HCT116 (cell line): ENCODE results near the gene CD247. TPM values are rescaled to one million over a fixed set of nuclear protein-coding genes. Genes with fewer than 3 reads are reported as not detected.

Experiments
- ATAC-seq: fragments of 200-7000 bp; cut with Tn5 transposase; 2 replicates; pipeline ENCODE4 v1.9.1; 2020; ENCODE audit warnings: mild to moderate bottlenecking, moderate library complexity
- BruUV-seq: library from RNA; stranded (reverse); fragments of 400-500 nt; replicated peaks from 2 replicates; lab custom pipeline; 2021; lab: Mats Ljungman, UMichigan
- CTCF ChIA-PET: fragments of 300-600 bp; sonication (Branson Sonifier 250); formaldehyde crosslinking; loops from one replicate; lab custom pipeline; 2021; ENCODE audit warnings: antibody characterized with exemption; lab: Charles Lee
- POLR2A ChIA-PET: fragments of 300-600, 350-600 bp; sonication (Branson Sonifier 250); formaldehyde crosslinking; loops from one replicate; lab custom pipeline; 2021; ENCODE audit warnings: antibody characterized with exemption; lab: Charles Lee
- RAD21 ChIA-PET, 2 experiments: fragments of 300-600 bp; sonication (Branson Sonifier 250); formaldehyde crosslinking; loops; one replicate each; lab custom pipeline; 2023; ENCODE audit warnings: low total read pairs in 2 of 2; ENCODE audit not compliant: uncharacterized antibody in 2 of 2, unreplicated experiment in 2 of 2, low non-redundant PET in 1 of 2; lab: Charles Lee
- DNase-seq: peaks from one replicate; pipeline ENCODE4 v3.0.0-alpha.2; 2010; ENCODE audit warnings: low read depth, low spot score
- H2AFZ ChIP-seq: fragments of 200-600 bp; shearing (Covaris generic), sonication (generic); 2 replicates; pipeline ENCODE4 v1.6.1; 2017; ENCODE audit warnings: low read depth, mixed run types, mixed read lengths, antibody characterized with exemption, low read length; ENCODE audit not compliant: poor library complexity, severe bottlenecking
- H3K27ac ChIP-seq: 2 replicates; pipeline ENCODE4 v1.5.1; 2012; ENCODE audit warnings: low read depth, low read length
- H3K27me3 ChIP-seq: fragments of 200-600 bp; sonication (generic); 2 replicates; pipeline ENCODE4 v1.6.1; 2016; ENCODE audit warnings: mixed run types, low read length, mixed read lengths; ENCODE audit not compliant: insufficient read depth
- H3K36me3 ChIP-seq, 2 experiments: fragments of 200-500 bp in 1 of 2; fragments of 200-600 bp in 1 of 2; sonication (Bioruptor generic) in 1 of 2; sonication (generic) in 1 of 2; 2 replicates each; pipeline versions ENCODE4 v1.5.1 to v1.6.1; 2014 to 2016; ENCODE audit warnings: low read length in 2 of 2, inconsistent platforms in 1 of 2, mixed read lengths in 1 of 2, mixed run types in 1 of 2; ENCODE audit not compliant: insufficient read depth in 2 of 2, control insufficient read depth in 1 of 2
- H3K4me1 ChIP-seq, 2 experiments: fragments of 200-600 bp in 1 of 2; sonication (generic) in 1 of 2; 2 replicates each; pipeline versions ENCODE4 v1.5.1 to v1.6.1; 2012 to 2017; ENCODE audit warnings: low read length in 2 of 2, inconsistent platforms in 1 of 2, mild to moderate bottlenecking in 1 of 2, mixed read lengths in 1 of 2, mixed run types in 1 of 2, moderate library complexity in 1 of 2; ENCODE audit not compliant: insufficient read depth in 2 of 2, control insufficient read depth in 1 of 2
- H3K4me2 ChIP-seq: fragments of 200-600 bp; sonication (generic); 2 replicates; pipeline ENCODE4 v1.6.1; 2017; ENCODE audit warnings: mixed run types, low read length, mixed read lengths
- H3K4me3 ChIP-seq, 2 experiments: fragments of 200-600 bp in 1 of 2; sonication (generic) in 1 of 2; replicated peaks in 1 of 2; 2 replicates each; pipeline ENCODE4 v1.5.1; 2011 to 2016; ENCODE audit warnings: low read length in 2 of 2, control low read depth in 1 of 2, low read depth in 1 of 2, mild to moderate bottlenecking in 1 of 2, mixed read lengths in 1 of 2, mixed run types in 1 of 2
- H3K79me2 ChIP-seq: fragments of 200-600 bp; sonication (generic); 2 replicates; pipeline ENCODE4 v1.6.1; 2017; ENCODE audit warnings: mild to moderate bottlenecking, mixed run types, low read length, moderate library complexity, mixed read lengths; ENCODE audit not compliant: insufficient read depth
- H3K9ac ChIP-seq: fragments of 200-600 bp; sonication (generic); 2 replicates; pipeline ENCODE4 v1.6.1; 2016; ENCODE audit warnings: low read length, mixed read lengths
- H3K9me2 ChIP-seq: fragments of 200-600 bp; sonication (generic), shearing (Covaris generic); 2 replicates; pipeline ENCODE4 v1.6.1; 2017; ENCODE audit warnings: mixed run types, mild to moderate bottlenecking, moderate library complexity; ENCODE audit not compliant: insufficient read depth
- H3K9me3 ChIP-seq, 2 experiments: fragments of 200-500 bp in 1 of 2; fragments of 200-600 bp in 1 of 2; sonication (Bioruptor generic) in 1 of 2; sonication (generic) in 1 of 2; 2 replicates each; pipeline ENCODE4 v1.6.1; 2014 to 2017; ENCODE audit warnings: low read length in 2 of 2, mixed read lengths in 2 of 2, inconsistent platforms in 1 of 2, low read depth in 1 of 2, mild to moderate bottlenecking in 1 of 2, mixed run types in 1 of 2, moderate library complexity in 1 of 2; ENCODE audit not compliant: control insufficient read depth in 1 of 2, insufficient read depth in 1 of 2
- H4K20me1 ChIP-seq: fragments of 200-600 bp; sonication (generic), shearing (Covaris generic); 2 replicates; pipeline ENCODE4 v1.6.1; 2017; ENCODE audit warnings: mixed run types, mild to moderate bottlenecking, moderate library complexity; ENCODE audit not compliant: insufficient read depth
- ATF3 ChIP-seq: IDR thresholded peaks from 2 replicates; pipeline ENCODE4 v1.6.1; 2012
- CBX3 ChIP-seq: IDR thresholded peaks from 2 replicates; pipeline ENCODE4 v1.6.1; 2012; ENCODE audit warnings: low read depth
- CEBPB ChIP-seq: IDR thresholded peaks from 2 replicates; pipeline ENCODE4 v1.6.1; 2012; ENCODE audit warnings: low read depth
- CTCF ChIP-seq, 3 experiments: fragments of 200-600 bp in 1 of 3; sonication (generic) in 1 of 3; IDR thresholded peaks in 2 of 3; conservative IDR thresholded peaks in 1 of 3; 2 replicates each; pipeline ENCODE4 v1.5.1; 2012 to 2017; ENCODE audit warnings: low read depth in 2 of 3, low read length in 2 of 3, antibody characterized with exemption in 1 of 3, borderline replicate concordance in 1 of 3, control low read depth in 1 of 3, mild to moderate bottlenecking in 1 of 3, mixed read lengths in 1 of 3, mixed run types in 1 of 3, moderate library complexity in 1 of 3; ENCODE audit not compliant: insufficient read depth in 1 of 3
- EGR1 ChIP-seq: IDR thresholded peaks from 2 replicates; pipeline ENCODE4 v1.6.1; 2012; ENCODE audit warnings: low read depth
- ELF1 ChIP-seq: IDR thresholded peaks from 2 replicates; pipeline ENCODE4 v1.6.1; 2012; ENCODE audit warnings: low read depth, borderline replicate concordance
- EZH2phosphoT487 ChIP-seq: fragments of 200-600 bp; IDR thresholded peaks from 2 replicates; pipeline ENCODE4 v1.6.1; 2018; ENCODE audit warnings: antibody characterized with exemption, borderline replicate concordance
- FOSL1 ChIP-seq: IDR thresholded peaks from 2 replicates; pipeline ENCODE4 v1.6.1; 2012; ENCODE audit warnings: low read depth
- JUND ChIP-seq: IDR thresholded peaks from 2 replicates; pipeline ENCODE4 v1.6.1; 2012
- MAX ChIP-seq: IDR thresholded peaks from 2 replicates; pipeline ENCODE4 v1.6.1; 2012
- POLR2AphosphoS5 ChIP-seq: IDR thresholded peaks from 2 replicates; pipeline ENCODE4 v1.6.1; 2011; ENCODE audit warnings: mild to moderate bottlenecking, low read depth, low read length, moderate library complexity
- RAD21 ChIP-seq: IDR thresholded peaks from 2 replicates; pipeline ENCODE4 v1.6.1; 2012; ENCODE audit warnings: low read depth, mild to moderate bottlenecking
- REST ChIP-seq: IDR thresholded peaks from 2 replicates; pipeline ENCODE4 v1.6.1; 2012; ENCODE audit warnings: low read depth
- SP1 ChIP-seq: IDR thresholded peaks from 2 replicates; pipeline ENCODE4 v1.6.1; 2012; ENCODE audit warnings: low read depth
- SRF ChIP-seq: IDR thresholded peaks from 2 replicates; pipeline ENCODE4 v1.6.1; 2012; ENCODE audit warnings: low read depth
- TCF7L2 ChIP-seq: IDR thresholded peaks from 2 replicates; pipeline ENCODE4 v1.7.0; 2011; ENCODE audit warnings: borderline replicate concordance, inconsistent platforms; ENCODE audit not compliant: insufficient read depth, insufficient read length; ENCODE audit errors: extremely low read depth
- ZBTB33 ChIP-seq: IDR thresholded peaks from 2 replicates; pipeline ENCODE4 v1.6.1; 2011; ENCODE audit warnings: mild to moderate bottlenecking, low read length, moderate library complexity; ENCODE audit not compliant: insufficient replicate concordance; ENCODE audit errors: extremely low read depth
- ZFX ChIP-seq: fragments of 450-650 bp; IDR thresholded peaks from 2 replicates; pipeline ENCODE4 v1.6.1; 2017
- ZNF274 ChIP-seq: fragments of 200-500 bp; sonication (Bioruptor generic); IDR thresholded peaks from 2 replicates; pipeline ENCODE4 v1.6.1; 2014; ENCODE audit warnings: mild to moderate bottlenecking, low read depth, low read length, inconsistent platforms
- intact Hi-C: fragments of 100-400 bp; cut with micrococcal nuclease; formaldehyde crosslinking; loops from 2 replicates; pipeline ENCODE4 v1.10.0; 2022
- total RNA-seq: library from RNA; stranded (reverse); gene quantifications from one replicate; pipeline ENCODE4 v1.2.1, GENCODE V29; 2021; ENCODE audit not compliant: unreplicated experiment

CD247 gene
- total RNA-seq, 1 experiment from 2014 or later: 0.57 TPM

- Histone ChIP-seq H3K4me1 (peaks cover 3 to 16% of the 10 kb centered on the region in 2 experiments; a peak in 2 of 4 replicates), H3K9me3 (no peaks in the 10 kb centered on the region), H3K27me3 (no peaks in the 10 kb centered on the region), H3K27ac (no peak overlapping the region; the same call in 1 of the 2 replicates), H3K4me2 (peak overlapping the region; percentile 99), H3K36me3 (no peaks in the 10 kb centered on the region), H4K20me1 (no peaks in the 10 kb centered on the region), H2AFZ (no peak overlapping the region), H3K4me3 (peak overlapping the region; percentile 67 to 80), H3K9ac (peak overlapping the region; percentile 75), H3K79me2 (no peaks in the 10 kb centered on the region), H3K9me2 (no peaks in the 10 kb centered on the region)
- TF ChIP-seq POLR2AphosphoS5: no peak
- TF ChIP-seq RAD21: no peak
- TF ChIP-seq ZFX: no peak
- no peak for TF ChIP-seq ZBTB33
- no peak for TF ChIP-seq JUND
- TF ChIP-seq CEBPB: no peak
- no peak for TF ChIP-seq ZNF274
- TF ChIP-seq ELF1: no peak
- TF ChIP-seq SP1: no peak
- no peak for TF ChIP-seq EGR1
- TF ChIP-seq ATF3: no peak
- TF ChIP-seq SRF: no peak
- no peak for TF ChIP-seq EZH2phosphoT487
- TF ChIP-seq REST: no peak
- no peak for TF ChIP-seq CBX3
- no peak for TF ChIP-seq TCF7L2
- TF ChIP-seq CTCF (IDR thresholded peaks at IDR 0.05 in 2 of 3, conservative IDR thresholded peaks at IDR 0.05 in 1 of 3; ENCODE audit: borderline replicate concordance in 1 of 3, insufficient read depth in 1 of 3, low read depth in 2 of 3, low read length in 2 of 3): no peak
- no peak for TF ChIP-seq MAX
- TF ChIP-seq FOSL1: no peak
- ChIA-PET RAD21 (interaction anchor here in 1 of 2 experiments (1.4 kb wide), 1 partner anchor 78 kb away, joined by 3 read pairs; no protein-coding TSS in a partner anchor), POLR2A (interaction anchor here (1.7 kb wide), 1 partner anchor 9 kb away, joined by 4 read pairs; no protein-coding TSS in a partner anchor), CTCF (interaction anchor here (1.0 kb wide), 1 partner anchor 236 kb away, joined by 3 read pairs; no protein-coding TSS in a partner anchor)
- no TSS peak for BruUV-seq
- DNase-seq (no peak), ATAC-seq (no peak)
- intact Hi-C loops: no loop called here
Measured at GRCh38 chr1:167455786-167456446, 62.4 kb downstream of the CD247 start.
